ENCODE measurements around the gene MACROD2. TPM values are rescaled to one million over a fixed set of nuclear protein-coding genes. Genes with fewer than 3 reads are reported as not detected.

The MACROD2 gene
- total and polyA plus RNA-seq, 2 of the 4 experiments (the other 2 are of a cell fraction), result not detected

DNA sequence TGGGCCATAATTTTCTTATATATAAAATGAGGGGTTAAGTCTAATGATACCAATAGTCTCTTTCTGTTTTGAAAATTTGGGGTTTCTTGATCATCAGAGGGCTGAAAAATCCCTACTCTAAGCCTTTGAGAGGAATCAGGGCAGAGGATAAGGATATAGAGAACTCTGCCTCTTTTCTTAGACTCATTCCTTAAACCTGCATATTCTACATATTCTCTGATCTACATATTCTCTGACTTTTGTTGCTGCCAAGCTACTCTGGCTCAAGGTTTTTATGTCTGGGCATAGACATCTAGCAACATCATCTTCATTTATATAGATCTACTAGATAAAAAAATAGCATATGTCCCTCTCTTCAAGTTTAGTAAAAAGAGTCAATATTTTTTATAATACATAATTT is 270.9 kb downstream of the MACROD2 start:
- Histone ChIP-seq H2BK120ac (ENCODE audit: low read depth, low read length) (no peak overlapping the region), H3K36me3 (ENCODE audit: control insufficient read depth, insufficient read depth, low read length) (no peaks in the 10 kb centered on the region), H3K9me1 (ENCODE audit: insufficient read depth, low read length) (no peaks in the 10 kb centered on the region), H2BK20ac (ENCODE audit: low read depth, low read length) (no peak overlapping the region), H2BK5ac (ENCODE audit: low read depth, low read length, poor library complexity, severe bottlenecking) (no peak overlapping the region), H2AFZ (replicated peaks; ENCODE audit: low read length, poor library complexity) (no peak overlapping the region), H4K20me1 (ENCODE audit: insufficient read depth, low read length) (no peaks in the 10 kb centered on the region), H3K14ac (replicated peaks; ENCODE audit: low read depth, low read length) (no peak overlapping the region), H3K18ac (ENCODE audit: low read depth, low read length) (no peak overlapping the region), H3K56ac (ENCODE audit: extremely low read depth, insufficient read depth, low read length) (no peak overlapping the region), H3K27ac (ENCODE audit: insufficient read depth, low read length) (no peak overlapping the region), H3K79me1 (ENCODE audit: low read depth in 1 of 2, low read length in 2 of 2) (no peaks in the 10 kb centered on the region), H4K91ac (ENCODE audit: insufficient read depth, low read depth, low read length) (no peak overlapping the region), H3K9me3 (ENCODE audit: control insufficient read depth, insufficient read depth, low read length) (no peaks in the 10 kb centered on the region), H3K27me3 (ENCODE audit: control insufficient read depth, insufficient read depth, low read length) (no peaks in the 10 kb centered on the region), H4K8ac (ENCODE audit: low read depth in 2 of 2, low read length in 2 of 2) (no peak overlapping the region), H2AK9ac (replicated peaks; ENCODE audit: low read depth, low read length, poor library complexity) (no peak overlapping the region), H4K5ac (ENCODE audit: low read depth, low read length) (no peak overlapping the region), H3K9ac (ENCODE audit: low read depth, low read length) (no peak overlapping the region), H3K4ac (ENCODE audit: low read depth, low read length) (no peak overlapping the region), H3K4me3 (ENCODE audit: insufficient read depth, low read depth, low read length) (no peak overlapping the region), H2AK5ac (ENCODE audit: low read depth, low read length) (no peak overlapping the region), H3K4me1 (ENCODE audit: control insufficient read depth, insufficient read depth, low read length) (no peaks in the 10 kb centered on the region), H2BK15ac (ENCODE audit: low read depth, low read length) (no peak overlapping the region), H3K23ac (ENCODE audit: low read depth, low read length) (no peak overlapping the region), H3K4me2 (ENCODE audit: low read depth, low read length) (no peak overlapping the region)
- no peak for ATAC-seq (ENCODE audit: low read depth)
- DNase-seq, result no peak
- no TSS peak for BruUV-seq (replicated peaks)
- POLR2A ChIA-PET (ENCODE audit: unreplicated experiment), result no interaction called here
- CTCF ChIA-PET, result no interaction called here
- in situ Hi-C loops (cut with MboI; ENCODE audit: low sequenced_read_pairs), result no loop called here
- intact Hi-C loops (cut with micrococcal nuclease), result loop anchor here (10.0 kb wide), 1 partner anchor 81 kb away; no protein-coding TSS in a partner anchor
- dilution Hi-C loops (cut with HindIII; ENCODE audit: low sequenced_read_pairs, unreplicated experiment), result no loop called here
- TF ChIP-seq ELK1 (IDR thresholded peaks at IDR 0.05; ENCODE audit: borderline replicate concordance, low read depth, low read length) (no peak), USF2 (IDR thresholded peaks at IDR 0.05; ENCODE audit: low read depth, low read length) (no peak), RFX5 (IDR thresholded peaks at IDR 0.05; ENCODE audit: low read depth, low read length) (no peak), MXI1 (IDR thresholded peaks at IDR 0.05; ENCODE audit: borderline replicate concordance, low read depth, low read length) (no peak), BHLHE40 (IDR thresholded peaks at IDR 0.05; ENCODE audit: low read depth, low read length) (no peak), MAFK (IDR thresholded peaks at IDR 0.05; ENCODE audit: low read depth, low read length) (no peak), SMC3 (IDR thresholded peaks at IDR 0.05; ENCODE audit: low read depth, low read length) (no peak)
- TF ChIP-seq, protein P1, sequence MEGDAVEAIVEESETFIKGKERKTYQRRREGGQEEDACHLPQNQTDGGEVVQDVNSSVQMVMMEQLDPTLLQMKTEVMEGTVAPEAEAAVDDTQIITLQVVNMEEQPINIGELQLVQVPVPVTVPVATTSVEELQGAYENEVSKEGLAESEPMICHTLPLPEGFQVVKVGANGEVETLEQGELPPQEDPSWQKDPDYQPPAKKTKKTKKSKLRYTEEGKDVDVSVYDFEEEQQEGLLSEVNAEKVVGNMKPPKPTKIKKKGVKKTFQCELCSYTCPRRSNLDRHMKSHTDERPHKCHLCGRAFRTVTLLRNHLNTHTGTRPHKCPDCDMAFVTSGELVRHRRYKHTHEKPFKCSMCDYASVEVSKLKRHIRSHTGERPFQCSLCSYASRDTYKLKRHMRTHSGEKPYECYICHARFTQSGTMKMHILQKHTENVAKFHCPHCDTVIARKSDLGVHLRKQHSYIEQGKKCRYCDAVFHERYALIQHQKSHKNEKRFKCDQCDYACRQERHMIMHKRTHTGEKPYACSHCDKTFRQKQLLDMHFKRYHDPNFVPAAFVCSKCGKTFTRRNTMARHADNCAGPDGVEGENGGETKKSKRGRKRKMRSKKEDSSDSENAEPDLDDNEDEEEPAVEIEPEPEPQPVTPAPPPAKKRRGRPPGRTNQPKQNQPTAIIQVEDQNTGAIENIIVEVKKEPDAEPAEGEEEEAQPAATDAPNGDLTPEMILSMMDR (conservative IDR thresholded peaks at IDR 0.05; ENCODE audit: low read depth, low read length), result no peak

Measured in IMR-90 (cell line).